OCI-M1 (cell line): ENCODE results near the gene MRPL49.
A peak's percentile ranks its signal among the peaks of the same experiment; 100 is the strongest.

Source experiments
- DNase-seq: peaks from one replicate; lab custom pipeline; 2025; lab: John Stamatoyannopoulos, UW

The MRPL49 gene

GRCh38 chr11:65165410-65166317, 43.5 kb downstream of the MRPL49 start:
- no peak for DNase-seq

DNA sequence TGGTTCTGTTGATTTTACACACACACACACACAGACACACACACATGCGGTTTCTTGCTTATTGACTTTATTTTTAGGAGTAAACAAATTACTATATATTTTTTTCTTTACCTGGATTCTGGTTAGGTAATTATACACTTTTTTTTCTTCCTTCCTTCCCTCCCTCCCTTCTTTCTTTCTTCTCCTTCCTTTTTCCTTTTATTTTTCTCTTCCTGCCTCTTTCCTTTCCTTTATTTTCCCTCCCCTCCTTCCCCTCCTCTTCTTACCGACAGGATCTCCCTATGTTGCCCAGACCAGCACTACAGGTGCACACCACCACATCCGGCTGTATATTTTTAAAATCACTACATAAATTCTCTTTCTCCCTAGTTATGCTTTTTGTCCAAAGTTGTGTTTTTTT, 44.8 kb downstream of the MRPL49 start:
- DNase-seq, result no peak

- DNase-seq, result no peak
Observed at GRCh38 chr11:65167656-65168055, 45.5 kb downstream of the MRPL49 start.

- DNase-seq, result peak; percentile 88
Observed at GRCh38 chr11:65169164-65169641, 47.1 kb downstream of the MRPL49 start.

DNA sequence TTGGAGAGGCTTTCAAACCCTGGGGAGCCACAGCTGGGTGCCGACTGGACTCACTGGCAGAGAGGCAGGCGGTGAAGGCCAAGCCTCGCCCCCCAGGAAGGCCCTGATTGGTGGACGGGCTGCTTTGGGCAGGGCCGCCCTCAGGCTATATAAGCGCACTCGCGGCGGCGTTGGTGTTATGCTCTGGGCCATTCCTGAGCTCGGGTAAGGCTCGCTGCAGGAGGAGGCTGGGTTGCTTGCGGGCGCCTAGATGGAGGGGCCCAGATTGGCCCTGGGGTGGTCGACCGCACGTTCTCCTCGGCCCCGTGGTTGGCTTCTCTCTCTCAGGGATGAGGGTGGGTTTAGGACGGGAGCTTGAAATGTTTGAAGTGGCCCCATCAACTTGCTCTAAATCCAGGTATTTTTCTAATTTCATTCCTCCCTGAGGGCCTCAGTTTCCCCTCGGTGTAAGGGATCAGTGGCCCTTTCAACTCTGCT, 48.0 kb downstream of the MRPL49 start, which contains the start of gene SPDYC:
TSS of gene SPDYC (plus strand) at position 176 of the 477 bp plus-strand sequence. CDS start 1,125 bp downstream, outside the sequence.
- no peak for DNase-seq

DNA sequence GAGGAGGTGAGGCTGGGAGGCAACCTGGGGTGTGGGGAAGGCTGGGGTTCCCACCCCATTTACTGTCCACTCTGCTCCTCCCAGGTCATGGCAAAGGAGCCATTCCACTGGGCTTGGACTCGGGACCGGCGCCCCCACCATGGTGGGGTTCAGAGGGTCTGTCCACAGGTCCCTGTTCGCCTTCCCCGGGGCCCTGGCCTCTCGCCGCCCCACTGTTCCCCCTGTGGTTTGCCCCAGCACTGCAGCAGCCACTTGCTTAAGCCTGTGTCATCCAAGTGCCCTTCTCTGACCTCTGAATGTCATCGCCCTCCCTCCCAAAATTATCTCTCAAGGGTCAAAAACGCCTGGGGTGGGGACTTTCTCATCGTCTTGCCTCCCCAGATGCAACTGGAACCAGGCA, 50.5 kb downstream of the MRPL49 start:
- DNase-seq, result no peak

DNA sequence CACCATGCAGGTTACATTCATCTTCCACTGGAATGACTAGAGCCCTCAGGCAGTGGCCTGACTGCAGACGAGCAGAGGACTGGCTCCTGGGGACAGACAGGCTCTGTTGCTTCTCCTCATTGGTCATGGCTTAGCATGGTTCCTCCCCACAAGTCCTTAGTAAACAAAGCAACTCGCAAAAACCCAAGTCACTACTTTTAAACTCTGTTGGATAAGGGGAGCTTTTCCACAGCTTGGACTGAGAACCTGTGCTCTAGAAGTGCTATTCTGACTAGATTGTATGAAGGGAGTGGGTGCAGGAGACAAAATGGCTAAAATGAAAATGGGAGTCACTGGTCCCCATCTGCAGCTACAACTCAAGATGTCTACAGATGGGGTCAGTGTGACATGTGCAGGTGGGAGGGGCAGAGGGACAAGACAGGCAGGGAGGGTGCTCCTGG, 52.5 kb downstream of the MRPL49 start:
- peak; percentile 12 for DNase-seq
